ENCODE results near the gene DSCAM.

The DSCAM gene

GRCh38 chr21:40636026-40636425, 210.9 kb downstream of the DSCAM start:
- no peak for TF ChIP-seq TCF12 (IDR thresholded peaks at IDR 0.05; ENCODE audit: low read depth)
- TF ChIP-seq NFIC (IDR thresholded peaks at IDR 0.05): no peak
- no peak for TF ChIP-seq CREB1 (IDR thresholded peaks at IDR 0.05; ENCODE audit: low read depth)
- no peak for TF ChIP-seq EP300 (IDR thresholded peaks at IDR 0.05; ENCODE audit: borderline replicate concordance)

GRCh38 chr21:40635391-40635790, 211.6 kb downstream of the DSCAM start:
- TF ChIP-seq TCF12 (IDR thresholded peaks at IDR 0.05; ENCODE audit: low read depth) (no peak), FOXM1 (IDR thresholded peaks at IDR 0.05; ENCODE audit: borderline replicate concordance, low read depth) (no peak), RAD21 (IDR thresholded peaks at IDR 0.05; ENCODE audit: low read depth) (no peak), USF1 (IDR thresholded peaks at IDR 0.05) (no peak), TAF1 (IDR thresholded peaks at IDR 0.05; ENCODE audit: low read depth) (no peak), MAX (IDR thresholded peaks at IDR 0.05) (no peak), CREB1 (IDR thresholded peaks at IDR 0.05; ENCODE audit: low read depth) (no peak), EGR1 (IDR thresholded peaks at IDR 0.05) (no peak), ZBTB7A (IDR thresholded peaks at IDR 0.05; ENCODE audit: low read depth) (no peak), TEAD4 (IDR thresholded peaks at IDR 0.05) (no peak), CEBPB (IDR thresholded peaks at IDR 0.05) (no peak), EP300 (IDR thresholded peaks at IDR 0.05; ENCODE audit: borderline replicate concordance) (no peak), YY1 (IDR thresholded peaks at IDR 0.05; ENCODE audit: low read depth) (no peak), REST (IDR thresholded peaks at IDR 0.05; ENCODE audit: low read depth) (no peak), NFIC (IDR thresholded peaks at IDR 0.05) (no peak)

- TF ChIP-seq USF1 (IDR thresholded peaks at IDR 0.05): no peak
Measured at GRCh38 chr21:40634141-40634540, 212.8 kb downstream of the DSCAM start.

GRCh38 chr21:40633048-40633447, 213.9 kb downstream of the DSCAM start:
- TF ChIP-seq REST (IDR thresholded peaks at IDR 0.05; ENCODE audit: low read depth) (no peak), TCF12 (IDR thresholded peaks at IDR 0.05; ENCODE audit: low read depth) (no peak), USF1 (IDR thresholded peaks at IDR 0.05) (no peak), FOXM1 (IDR thresholded peaks at IDR 0.05; ENCODE audit: borderline replicate concordance, low read depth) (no peak), RAD21 (IDR thresholded peaks at IDR 0.05; ENCODE audit: low read depth) (no peak), CEBPB (IDR thresholded peaks at IDR 0.05) (no peak), TAF1 (IDR thresholded peaks at IDR 0.05; ENCODE audit: low read depth) (no peak), NFIC (IDR thresholded peaks at IDR 0.05) (no peak), ZBTB7A (IDR thresholded peaks at IDR 0.05; ENCODE audit: low read depth) (no peak), TEAD4 (IDR thresholded peaks at IDR 0.05) (no peak), YY1 (IDR thresholded peaks at IDR 0.05; ENCODE audit: low read depth) (no peak), EGR1 (IDR thresholded peaks at IDR 0.05) (no peak), CREB1 (IDR thresholded peaks at IDR 0.05; ENCODE audit: low read depth) (no peak), EP300 (IDR thresholded peaks at IDR 0.05; ENCODE audit: borderline replicate concordance) (no peak)

- TF ChIP-seq FOXM1 (IDR thresholded peaks at IDR 0.05; ENCODE audit: borderline replicate concordance, low read depth) (no peak), TAF1 (IDR thresholded peaks at IDR 0.05; ENCODE audit: low read depth) (no peak), MAX (IDR thresholded peaks at IDR 0.05) (no peak), EP300 (IDR thresholded peaks at IDR 0.05; ENCODE audit: borderline replicate concordance) (no peak), EGR1 (IDR thresholded peaks at IDR 0.05) (no peak), REST (IDR thresholded peaks at IDR 0.05; ENCODE audit: low read depth) (no peak), CREB1 (IDR thresholded peaks at IDR 0.05; ENCODE audit: low read depth) (no peak), NFIC (IDR thresholded peaks at IDR 0.05) (no peak), ZBTB7A (IDR thresholded peaks at IDR 0.05; ENCODE audit: low read depth) (no peak), YY1 (IDR thresholded peaks at IDR 0.05; ENCODE audit: low read depth) (no peak), TEAD4 (IDR thresholded peaks at IDR 0.05) (no peak), CEBPB (IDR thresholded peaks at IDR 0.05) (no peak), USF1 (IDR thresholded peaks at IDR 0.05) (no peak), TCF12 (IDR thresholded peaks at IDR 0.05; ENCODE audit: low read depth) (no peak), RAD21 (IDR thresholded peaks at IDR 0.05; ENCODE audit: low read depth) (no peak)
Measured at GRCh38 chr21:40631211-40631610, 215.7 kb downstream of the DSCAM start.

All from Ishikawa (cell line).